ENCODE data around the gene RABGAP1L.

RABGAP1L gene

DNA sequence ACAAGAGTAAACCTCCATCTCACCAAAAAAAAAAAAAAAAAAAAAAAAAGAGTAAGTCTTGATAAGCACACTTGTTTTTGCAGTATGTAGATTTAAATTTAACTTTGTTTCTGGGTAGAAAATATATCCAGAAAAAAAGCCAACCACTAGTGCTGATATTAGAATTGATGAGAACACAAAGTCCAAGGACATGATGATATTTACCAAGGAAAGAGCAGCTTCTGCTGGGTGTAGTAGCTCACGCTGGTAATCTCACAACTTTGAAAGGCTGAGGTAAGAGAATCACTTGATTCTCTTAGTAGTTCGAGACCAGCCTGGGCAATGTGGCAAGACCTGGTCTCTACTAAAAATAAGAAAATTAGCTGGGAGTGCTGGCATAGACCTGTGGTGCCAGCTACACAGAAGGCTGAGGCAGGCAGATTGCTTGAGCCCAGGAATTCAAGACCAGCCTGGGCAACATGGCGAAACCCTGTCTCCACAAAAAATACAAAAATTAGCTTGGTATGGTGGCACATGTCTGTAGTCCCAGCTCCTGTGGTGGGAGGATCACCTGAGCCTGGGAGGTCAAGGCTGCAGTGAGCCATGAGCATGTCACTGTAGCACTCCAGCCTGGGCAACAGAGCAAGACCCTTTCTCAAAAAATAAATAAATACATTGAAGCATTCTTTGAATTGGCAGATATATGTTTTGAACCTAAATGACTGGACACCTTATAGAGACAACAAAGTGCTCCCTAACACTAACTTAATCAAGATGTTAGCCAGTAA lies 776.8 kb downstream of the RABGAP1L start:
- no peak for DNase-seq (ENCODE audit: low spot score)

DNA sequence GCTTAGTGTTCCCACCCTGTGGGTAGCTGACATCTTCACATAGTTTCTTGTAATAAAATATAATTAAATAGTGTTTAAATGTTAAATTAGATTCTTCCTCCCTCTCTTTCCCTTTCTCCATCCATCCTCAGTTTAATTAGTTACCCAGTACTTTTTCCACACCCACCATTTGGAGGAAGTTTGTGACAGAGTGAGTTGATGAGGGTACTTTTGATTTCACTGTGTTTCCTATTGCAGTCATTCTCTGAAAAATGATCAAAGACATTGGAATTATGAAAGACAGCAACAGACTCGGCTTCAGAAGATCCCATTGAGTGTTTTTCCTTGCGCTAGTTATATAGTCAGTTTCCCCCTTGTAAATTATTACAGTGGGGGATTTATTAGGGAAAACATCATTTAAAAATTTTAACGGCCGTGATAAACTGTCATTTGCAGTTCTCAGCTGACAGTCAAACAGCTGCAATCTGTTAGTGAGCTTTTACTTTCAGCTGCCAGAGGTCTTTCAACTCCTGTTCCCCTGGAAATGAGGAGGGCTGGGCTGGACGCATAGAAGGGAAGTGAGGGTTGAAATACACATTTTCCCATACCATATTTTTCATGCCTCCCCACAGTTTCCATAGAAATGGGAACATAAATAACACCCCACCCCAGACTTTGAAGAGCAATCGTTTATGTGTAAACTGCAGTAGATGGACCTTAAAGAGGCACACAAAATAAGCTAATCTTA lies 779.1 kb downstream of the RABGAP1L start:
- DNase-seq (ENCODE audit: low spot score): no peak

DNA sequence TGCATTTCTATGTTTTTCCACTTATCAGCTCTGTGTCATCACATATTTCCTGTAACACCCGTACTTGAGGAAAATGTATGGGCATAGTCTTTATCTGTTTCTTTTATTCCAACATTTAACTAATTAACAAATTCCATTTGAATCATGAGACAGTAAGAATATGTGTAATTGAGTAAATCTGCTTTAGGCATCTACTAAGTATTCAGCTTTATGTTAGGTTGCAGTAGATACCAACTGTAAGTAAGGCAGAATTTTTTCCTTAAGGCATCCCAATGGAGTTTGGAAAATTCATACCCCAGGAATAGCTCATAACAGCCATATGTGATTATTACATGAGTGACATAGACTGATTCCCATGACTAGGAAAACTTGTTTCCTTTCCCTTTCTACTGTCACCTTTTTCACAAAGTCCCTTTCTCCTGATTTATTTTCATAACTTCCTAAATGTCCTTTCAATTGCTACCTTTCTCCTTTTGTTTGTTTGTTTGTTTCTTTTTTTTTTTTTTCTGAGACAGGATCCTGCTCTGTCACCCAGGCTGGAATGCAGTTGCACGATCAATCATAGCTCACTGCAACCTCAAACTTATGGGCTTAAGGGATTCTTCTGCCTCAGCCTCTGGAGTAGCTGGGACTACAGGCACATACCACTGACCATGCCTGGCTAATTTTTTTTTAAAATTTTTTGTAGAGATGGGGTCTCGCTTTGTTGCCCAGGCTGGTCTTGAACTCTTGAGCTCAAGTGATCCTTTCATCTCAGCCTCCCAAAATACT lies 780.6 kb downstream of the RABGAP1L start:
- DNase-seq (ENCODE audit: low spot score): no peak

DNA sequence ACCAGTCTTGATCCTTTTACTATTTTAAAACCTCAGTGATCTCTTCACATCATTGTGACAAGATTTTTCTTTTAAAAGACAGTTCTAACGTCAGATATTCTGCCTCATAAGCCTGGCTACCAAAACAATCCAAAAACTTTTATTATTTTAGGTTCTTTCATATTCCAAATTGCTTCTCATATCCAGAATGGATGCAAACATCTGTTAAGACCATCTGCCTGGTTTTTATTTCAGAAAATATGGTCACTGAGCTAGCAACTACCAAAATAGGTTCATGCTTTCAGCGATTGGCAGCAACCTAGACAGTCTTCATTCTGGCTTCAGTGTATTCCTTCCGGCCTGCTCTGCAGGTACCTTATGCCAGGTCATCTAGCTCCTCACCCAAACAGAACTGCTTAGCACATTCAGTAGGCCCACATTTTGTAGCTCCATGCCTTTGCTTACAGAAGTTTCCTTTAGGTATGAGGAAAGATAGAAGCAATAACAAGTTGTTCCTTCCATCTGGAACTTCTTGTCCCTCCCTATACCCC lies 781.4 kb downstream of the RABGAP1L start:
- DNase-seq (ENCODE audit: low spot score): no peak

DNA sequence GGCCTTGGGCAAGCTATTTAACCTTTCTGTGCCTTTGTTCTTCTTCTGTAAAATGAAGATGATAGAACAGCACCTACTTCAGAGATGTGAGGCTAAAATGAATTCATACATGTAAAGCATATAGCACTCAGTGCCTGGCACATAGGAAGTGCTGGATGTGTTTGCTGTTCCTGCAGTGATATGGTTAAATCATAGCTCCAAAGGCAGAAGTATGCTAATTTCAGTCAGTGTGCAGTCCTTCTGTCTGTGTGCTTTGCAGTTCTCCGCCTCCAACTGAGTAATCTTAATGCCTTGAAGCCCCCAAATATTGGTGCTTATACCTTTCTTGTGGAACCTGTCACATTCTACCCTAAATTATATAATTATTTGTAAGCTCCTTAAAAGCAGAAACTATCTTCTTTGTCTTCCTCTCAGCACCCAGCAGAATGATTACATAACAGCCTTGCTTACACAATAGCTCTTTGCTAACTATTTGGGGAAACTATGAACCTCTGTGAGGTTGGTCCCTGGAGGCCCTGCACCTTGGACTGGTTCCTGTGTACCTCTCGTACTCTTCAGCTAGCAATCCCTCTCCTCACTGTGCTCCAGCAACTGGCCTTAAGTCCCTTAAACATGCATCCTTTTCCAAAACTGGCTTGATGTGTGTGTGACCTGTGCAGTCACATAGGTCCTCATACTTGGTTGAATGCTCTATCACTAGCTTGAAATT lies 783.4 kb downstream of the RABGAP1L start:
- no peak for DNase-seq (ENCODE audit: low spot score)

DNA sequence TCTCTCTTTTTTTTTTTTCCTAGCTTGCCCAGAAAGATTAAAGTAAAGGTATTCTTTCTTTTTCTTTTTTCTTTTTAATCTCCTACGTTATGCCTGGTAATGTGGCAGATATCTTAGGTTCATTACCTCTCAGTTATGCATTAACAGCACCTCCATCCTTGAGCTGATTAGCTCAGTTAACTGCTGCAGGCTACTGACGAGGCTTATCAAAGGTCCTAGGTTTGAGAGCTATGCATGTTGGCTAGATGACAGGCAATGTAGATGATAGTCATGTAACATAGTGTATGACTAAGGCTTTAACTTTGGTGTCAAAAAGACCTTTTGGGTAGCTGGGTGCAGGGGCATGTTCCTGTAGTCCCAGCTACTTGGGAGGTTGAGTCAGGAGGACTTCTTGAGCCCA lies 786.7 kb downstream of the RABGAP1L start:
- DNase-seq (ENCODE audit: low spot score): no peak

DNA sequence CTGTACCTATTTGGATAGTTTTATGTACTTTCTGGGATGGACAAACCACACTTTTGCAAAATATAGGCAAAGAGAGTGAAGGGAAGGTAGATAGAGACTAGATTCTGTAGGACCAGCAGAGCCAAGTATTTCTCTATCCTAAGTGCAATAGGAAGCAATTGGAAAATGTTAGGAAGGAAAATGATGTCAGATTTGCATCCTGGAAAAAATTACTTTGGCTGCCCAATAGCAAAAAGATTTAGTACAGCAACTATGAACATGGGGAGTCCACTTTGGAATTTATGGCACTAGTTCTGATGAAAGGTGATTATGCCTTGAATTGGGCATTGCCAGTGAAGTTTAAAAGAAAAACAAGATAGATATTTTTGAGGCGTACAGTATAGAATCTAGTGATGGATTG lies 789.7 kb downstream of the RABGAP1L start:
- DNase-seq (ENCODE audit: low spot score): no peak

DNA sequence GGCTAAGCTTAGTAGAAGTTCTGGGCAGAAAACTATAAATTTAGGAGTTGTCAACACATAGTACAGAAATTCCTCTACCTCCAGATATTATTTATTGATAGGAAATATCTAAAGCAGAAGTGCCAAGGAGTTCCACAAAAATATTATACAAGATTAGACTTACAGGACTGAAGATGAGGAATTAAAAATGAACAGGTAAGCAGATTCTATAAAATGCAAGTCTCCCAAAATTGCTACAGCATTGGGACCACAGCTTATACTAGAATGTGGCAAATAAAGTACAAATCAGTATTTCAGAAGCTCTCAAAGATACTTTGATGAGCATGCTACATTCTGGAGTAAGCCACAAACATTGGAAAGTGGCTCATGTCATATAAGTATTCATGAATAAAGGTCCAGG lies 790.3 kb downstream of the RABGAP1L start:
- DNase-seq (ENCODE audit: low spot score): no peak

DNA sequence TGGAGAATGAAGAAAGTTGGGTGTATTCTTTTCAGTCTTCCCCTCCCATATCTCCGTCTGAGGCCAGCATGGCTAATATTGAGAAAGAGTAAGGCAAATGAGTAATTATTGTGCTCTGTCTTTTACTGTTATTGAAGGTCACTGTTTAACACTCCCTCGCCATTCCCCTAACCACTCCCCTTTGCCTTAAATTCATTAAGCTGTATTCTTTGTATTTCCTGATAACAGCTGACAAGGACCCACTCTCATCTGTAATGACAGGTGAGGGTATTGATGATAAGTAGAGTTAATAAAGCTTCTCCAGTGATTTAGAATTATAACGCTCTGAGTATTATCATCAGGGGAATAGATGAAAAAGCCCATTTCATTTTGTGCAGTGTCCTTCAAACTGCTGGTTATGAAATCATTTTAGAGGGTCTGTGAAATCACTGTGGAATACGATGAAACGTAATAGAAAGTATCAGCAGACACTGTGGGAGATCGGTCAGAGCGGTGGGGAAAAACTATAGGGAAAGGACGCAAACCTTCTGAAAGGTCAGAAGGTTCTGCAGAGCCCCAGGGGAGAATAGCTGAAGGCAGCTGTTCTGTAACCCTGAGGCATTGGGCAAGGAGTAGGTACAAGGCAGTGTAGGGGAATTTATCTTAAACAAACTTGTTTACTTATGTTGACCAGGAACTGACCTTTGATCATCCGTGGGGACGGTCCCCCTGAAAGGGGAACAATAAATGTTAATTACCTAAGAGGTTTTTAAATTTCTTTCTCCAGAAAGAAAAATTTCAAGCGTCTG lies 794.2 kb downstream of the RABGAP1L start:
- DNase-seq (ENCODE audit: low spot score): no peak

DNA sequence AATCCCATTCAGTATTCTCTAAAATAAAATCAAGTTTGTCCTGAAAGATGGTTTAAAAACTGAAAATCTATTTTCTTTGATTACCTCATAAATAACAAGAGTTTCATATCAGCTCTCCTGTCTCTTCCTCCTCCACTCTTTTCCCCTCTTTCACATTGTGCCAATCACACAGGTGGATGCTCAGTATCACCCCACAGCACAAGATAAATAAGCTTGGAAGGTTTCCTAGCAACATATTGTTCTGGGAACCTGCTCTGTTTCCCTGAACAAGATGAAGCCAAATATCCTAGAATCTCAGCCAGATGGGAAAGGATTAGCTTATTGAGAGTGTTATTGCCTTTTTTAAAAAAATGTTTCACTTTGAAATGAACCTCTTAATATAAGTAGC lies 794.7 kb downstream of the RABGAP1L start:
- no peak for DNase-seq (ENCODE audit: low spot score)

DNA sequence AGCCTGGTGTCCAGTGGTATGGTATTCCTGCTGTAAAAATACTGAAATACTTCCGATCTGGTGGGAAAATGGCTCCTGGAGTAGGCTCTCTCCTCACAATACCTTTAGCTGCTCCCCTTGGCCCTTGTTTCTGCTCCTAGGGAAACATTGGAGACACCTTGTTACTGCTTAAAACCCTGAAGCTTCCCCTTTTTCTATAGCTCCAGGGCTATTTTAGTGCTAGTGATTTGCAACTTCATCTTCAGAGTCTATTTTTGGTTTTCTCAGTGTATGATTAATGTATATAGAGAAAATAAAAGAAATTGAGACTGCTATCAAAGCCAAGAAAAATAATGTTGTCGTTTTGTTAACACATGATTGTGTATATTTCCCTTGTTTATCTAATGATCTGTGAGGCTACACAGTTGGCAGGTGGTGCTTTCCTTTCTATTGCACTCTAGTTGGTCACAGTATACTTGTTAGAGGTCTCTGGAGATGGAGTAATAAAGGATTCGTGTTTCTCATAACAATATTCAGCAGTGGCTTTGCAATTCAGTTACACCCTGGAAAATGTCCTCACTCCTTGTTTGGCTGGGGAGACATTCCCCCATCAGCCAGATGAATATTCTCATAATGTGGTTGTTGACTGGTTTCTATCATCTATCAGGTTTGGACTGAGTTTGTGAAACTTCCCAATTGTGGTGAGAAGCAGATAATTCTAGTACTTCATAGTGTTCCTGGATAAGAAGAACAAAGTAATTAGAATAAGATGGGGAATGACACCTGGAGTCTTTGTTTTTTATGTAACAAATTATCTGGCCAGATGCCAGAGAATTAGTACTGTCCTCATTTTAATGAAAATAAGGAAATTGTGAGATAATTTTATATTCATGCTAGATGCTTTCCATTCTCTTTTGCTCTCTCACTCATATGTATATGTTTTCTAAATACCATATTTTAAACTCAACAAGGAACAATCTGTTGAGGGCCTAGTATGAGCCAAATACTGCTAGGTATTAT lies 795.6 kb downstream of the RABGAP1L start:
- no peak for DNase-seq (ENCODE audit: low spot score)

DNA sequence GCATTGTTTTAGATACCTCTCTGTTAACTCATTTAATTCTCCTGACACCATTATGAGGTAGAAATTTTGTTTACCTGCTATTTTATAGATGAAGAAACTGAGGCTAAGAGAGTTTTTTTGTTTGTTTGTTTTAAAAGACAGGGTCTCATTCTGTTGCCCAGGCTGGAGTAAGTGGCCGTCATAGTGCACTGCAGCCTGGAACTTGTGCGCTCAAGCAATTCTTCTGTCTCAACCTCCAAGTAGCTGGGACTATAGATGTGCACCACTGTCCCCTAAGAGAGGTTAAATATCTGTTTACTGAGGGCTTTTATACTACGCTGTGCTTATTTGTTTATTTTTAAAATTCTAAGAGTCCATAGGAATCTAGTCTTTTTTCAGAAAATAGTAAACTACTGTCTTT lies 796.8 kb downstream of the RABGAP1L start:
- DNase-seq (ENCODE audit: low spot score): no peak

DNA sequence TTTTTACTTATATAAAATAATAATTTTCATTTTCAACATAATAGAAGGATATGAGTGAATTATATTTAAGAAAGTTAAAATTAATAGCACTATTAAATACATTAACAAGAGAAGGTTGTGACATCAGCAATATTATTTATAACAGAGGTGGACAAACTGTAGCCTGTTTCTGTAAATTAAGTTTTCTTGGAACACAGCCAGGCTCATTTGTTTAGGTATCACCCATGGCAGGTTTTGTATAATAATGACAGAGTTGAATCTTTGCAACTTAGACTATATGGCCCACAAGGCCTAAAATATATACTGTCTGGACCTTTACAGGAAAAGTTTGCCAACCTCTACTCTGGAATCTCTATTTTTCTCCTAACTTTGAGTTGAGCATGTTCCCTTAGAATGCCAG lies 797.7 kb downstream of the RABGAP1L start:
- DNase-seq (ENCODE audit: low spot score): no peak

DNA sequence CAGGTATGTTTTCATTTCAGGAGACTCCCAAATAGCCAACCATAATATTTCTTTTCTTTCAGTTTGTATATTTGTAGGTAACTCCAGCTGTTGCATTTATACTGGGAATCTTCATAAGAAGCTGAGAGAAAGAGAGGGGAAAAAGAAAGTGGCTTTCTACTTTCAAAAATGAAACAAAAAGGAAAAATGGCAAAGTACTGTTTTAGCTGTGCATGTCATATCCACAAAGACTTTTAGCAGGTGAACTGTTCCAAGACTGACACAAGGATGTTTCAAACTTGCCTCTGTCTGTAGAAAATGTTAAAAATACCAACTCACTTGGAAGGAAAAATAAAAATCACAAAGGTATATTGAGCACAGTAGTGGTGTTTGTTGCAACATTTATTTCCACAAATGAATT lies 798.5 kb downstream of the RABGAP1L start:
- no peak for DNase-seq (ENCODE audit: low spot score)

DNA sequence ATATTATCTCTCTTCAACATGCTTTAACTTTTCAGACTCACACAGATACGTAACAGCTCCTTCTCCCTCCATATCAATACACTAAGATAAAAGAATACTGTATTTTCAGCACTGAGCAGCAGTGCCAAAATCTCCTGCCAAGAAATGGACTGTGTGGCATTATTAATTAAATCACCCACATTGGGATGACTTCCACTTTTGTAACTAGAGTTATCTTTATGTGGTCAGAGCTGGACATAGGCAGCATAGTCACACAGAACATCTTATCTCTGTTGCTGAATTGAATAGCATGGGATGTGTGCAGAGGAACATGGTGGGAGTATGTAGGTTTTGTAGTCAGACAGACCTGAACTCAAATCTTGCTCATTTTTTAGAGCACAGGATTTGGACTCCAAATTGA lies 799.1 kb downstream of the RABGAP1L start:
- DNase-seq (ENCODE audit: low spot score): no peak

DNA sequence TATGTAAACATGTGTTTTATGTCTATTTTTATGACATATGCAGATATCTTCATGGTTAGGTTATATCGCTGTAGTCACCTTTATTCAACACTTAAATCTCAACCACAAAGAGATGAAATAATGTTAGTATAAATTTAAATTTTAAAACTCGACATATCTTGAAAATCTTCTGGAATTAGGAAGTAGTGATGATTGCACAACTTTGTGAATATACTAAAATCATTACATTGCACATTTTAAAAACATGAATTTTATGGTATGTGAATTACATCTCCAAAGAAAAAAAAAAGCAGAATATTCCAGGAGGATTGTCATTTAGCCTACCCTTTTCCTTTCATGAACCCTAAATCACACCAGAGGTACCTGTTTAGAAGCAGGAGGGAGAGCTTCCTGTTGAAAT lies 801.0 kb downstream of the RABGAP1L start:
- no peak for DNase-seq (ENCODE audit: low spot score)

DNA sequence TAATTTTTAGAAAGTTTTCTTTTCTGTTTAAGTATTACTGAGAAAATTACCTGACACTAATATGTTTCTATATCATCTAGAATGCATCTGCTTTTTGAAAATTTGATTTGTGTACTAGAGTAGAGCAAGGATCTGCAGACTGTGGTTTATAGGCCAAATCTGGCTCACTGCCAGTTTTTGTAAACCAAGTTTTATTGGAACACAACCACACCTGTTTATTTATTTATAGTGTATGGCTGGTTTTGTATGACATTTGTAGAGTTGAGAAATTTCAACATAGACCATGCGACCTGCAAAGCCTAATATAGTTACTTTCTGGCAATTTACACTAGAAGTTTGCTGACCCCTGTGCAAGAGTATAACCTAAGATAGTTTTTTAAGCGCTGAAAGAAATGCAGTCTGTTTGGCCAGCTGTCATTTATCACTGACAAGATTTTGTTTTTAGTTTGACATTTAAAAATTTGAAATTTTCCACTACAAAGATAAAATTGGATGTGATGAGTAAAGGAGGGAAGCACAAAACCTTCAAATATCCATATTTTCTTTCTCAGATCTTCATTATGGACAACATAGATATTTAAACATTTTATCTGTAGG lies 804.3 kb downstream of the RABGAP1L start:
- DNase-seq (ENCODE audit: low spot score): no peak

DNA sequence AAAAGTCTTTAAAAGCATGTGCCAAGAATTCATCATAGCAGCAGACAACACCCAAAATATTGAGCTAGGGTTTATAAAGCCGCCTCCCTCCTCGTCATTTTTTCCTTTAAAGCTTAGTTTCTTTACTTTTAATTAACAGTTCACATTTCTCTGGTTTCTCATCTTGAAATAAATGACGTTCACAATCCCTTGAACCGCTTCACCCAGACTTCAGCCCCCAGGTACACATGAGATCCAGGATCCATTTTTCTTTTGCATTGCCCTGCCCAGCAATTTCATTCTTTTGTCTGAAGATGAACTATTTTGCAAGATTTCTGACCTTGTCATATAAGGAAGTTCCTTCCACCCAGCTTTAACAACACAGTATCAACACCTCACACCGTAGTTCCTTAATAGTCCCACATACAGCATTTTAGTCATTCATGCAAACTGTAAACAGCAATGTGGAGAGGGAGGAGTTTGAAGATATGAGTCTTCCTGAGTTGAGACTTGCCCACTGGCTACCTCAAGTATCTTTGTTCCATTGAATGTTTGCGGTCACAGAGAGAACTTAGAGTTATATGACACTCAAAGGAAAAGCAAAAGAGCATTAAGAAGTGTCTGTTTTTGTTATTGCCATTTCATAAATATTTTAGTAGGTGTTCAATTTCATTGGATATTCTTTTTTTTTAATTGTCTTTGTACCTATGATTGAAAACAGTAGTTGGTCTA lies 805.1 kb downstream of the RABGAP1L start:
- no peak for DNase-seq (ENCODE audit: low spot score)

DNA sequence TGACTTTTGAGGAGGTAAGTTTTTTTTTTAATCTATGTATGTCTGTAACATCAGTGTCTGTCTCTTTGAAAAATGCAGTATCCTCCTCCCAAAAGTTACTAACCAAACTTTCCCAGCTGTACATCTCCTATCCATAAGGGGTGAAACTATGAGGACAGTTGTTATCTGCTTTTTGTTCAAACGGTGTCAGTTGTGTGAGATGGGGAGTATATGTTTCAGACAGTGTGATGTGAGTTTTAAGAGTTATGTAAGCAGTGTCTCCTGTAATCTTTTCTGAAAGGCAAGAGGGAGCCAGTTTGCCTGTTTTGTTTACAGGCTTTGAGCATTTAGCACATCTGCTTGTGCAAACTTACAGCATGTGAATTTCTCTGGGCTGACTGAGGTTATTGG lies 805.6 kb downstream of the RABGAP1L start:
- DNase-seq (ENCODE audit: low spot score): no peak

Data from SW480 (cell line).